HG03457 (cell line): Measurements from ENCODE around the gene ADGRG1.

Experiments
- ATAC-seq: cut with Tn5 transposase; IDR thresholded peaks from one replicate; pipeline ENCODE4 v1.9.1; 2021; ENCODE audit warnings: moderate number of reproducible peaks; ENCODE audit not compliant: unreplicated experiment

ADGRG1 gene

DNA sequence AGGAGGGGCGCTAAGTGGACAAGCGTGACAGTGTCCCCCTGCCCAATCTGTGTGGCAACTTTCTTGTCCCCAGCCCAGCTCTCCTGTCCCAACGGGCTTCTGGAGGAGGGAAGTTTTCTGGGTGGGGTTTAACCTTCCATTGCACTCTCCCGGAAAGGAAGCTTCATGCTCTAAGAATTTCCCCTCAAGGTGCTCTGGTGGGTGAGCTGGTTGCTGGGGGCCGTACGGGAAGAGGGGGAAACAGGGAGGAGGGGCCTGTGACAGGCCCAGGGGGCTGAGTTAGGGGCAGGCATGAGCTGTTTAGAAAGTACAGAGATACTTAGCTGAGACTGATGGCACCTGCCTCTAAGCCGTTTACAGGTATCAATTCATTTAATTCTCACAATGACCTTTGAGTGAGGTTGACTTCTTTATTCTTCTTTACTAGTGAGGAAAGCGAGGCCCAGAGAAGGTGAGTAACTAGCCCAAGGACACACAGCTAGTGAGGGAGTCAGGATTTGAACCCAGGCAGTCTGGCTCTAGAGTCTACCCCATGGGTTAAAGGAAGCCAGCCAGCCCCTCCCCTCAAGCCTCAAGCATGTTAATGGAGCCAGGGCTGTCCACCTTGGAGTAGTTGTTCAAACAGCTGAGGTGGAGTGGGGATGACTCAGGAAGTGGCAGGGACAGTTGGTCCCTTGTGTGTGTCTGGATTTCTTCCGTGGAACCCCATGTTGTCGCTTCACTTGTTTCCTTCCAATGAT is 18.9 kb downstream of the ADGRG1 start:
- no peak for ATAC-seq

DNA sequence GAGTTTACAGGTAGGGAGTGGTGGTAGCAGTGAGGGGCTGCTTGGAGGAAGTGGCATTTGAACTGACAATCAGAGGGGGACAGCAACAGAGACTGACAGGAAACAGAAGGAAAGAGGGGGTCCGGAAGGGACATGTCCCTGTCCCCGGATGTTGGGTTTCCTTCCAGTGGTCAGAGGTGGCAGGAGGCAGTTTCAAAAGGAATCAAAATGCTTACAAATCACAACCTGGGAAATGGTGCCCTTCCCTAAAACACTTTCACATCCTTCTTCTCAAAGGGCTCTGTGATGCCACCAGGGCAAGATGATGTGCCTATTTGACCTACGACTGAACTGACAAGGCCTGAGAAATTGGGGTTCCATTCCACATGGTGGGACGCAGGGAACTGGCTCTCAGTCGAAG is 19.7 kb downstream of the ADGRG1 start:
- no peak for ATAC-seq

DNA sequence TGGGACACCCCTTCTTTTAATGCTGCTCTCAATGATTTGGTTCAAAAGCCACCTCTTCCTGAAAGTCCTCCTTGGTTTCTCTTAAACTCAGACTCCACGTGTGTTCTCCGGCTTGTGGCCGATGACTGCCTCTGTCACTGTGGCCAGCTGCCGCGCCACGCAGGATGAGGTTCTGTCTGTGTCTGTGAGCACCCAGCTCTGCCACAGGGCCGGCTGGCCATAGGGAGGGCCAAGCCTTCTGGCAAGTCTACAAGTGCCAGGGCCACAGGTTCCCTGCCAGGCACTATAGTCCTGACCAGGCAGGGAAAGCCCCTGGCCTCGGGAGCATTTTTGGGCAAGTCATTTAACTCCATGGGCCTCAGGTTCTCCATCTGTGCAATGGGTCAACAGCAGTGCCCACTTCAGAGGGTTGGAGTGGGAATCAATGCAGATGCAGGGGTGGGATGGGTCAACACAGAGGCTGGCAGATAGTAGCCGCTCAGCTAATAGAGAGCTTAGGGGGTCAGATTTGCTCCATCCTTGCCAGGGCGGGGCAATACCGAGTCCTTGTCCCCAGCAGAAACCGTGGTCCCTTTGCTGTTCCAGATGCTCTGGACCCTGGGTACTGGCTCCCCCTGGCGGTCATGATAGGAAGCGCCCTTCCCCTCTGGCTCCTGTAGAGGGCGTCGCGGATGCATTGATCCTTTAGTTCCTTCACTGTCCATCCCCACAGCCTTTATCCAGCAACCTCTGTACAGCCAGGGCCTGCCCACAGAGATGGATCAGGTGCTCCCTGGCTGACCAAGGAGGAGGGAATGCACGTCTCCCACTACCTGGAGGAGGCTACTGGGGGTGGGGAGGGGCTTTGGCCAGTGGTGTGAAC is 20.4 kb downstream of the ADGRG1 start:
- no peak for ATAC-seq

DNA sequence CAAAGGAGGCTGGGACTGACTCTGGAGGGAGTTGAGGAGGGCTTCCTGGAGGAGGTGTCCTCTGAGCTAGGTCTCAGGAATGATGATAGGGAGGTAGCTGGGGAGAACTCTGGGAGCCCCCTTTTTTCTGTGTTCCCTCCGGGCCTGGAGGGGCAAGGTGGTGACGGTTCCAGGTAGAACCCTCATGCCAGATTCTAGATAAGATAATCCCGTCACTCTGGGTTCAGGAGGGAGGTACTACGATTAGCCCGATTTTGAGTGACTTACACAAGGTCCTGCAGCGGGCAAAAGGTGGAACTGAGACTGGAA is 21.0 kb downstream of the ADGRG1 start:
- ATAC-seq, result no peak

DNA sequence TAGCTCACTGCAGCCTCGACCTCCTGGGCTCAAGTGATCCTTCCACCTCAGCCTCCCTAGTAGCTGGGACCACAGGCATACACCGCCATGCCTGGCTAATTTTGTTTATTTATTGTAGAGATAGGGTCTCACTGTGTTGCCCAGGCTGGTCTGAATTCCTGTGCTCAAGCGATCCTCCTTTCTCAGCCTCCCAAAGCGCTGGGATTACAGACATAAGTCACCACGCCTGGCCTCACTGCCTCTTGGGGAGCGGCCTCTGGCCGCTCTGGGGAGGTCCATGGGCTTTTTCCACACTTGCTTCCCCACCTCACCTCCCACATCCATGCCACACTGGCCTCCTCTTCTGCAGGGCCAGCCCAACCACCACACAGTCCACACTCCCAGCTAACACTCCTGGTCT is 21.4 kb downstream of the ADGRG1 start:
- no peak for ATAC-seq

DNA sequence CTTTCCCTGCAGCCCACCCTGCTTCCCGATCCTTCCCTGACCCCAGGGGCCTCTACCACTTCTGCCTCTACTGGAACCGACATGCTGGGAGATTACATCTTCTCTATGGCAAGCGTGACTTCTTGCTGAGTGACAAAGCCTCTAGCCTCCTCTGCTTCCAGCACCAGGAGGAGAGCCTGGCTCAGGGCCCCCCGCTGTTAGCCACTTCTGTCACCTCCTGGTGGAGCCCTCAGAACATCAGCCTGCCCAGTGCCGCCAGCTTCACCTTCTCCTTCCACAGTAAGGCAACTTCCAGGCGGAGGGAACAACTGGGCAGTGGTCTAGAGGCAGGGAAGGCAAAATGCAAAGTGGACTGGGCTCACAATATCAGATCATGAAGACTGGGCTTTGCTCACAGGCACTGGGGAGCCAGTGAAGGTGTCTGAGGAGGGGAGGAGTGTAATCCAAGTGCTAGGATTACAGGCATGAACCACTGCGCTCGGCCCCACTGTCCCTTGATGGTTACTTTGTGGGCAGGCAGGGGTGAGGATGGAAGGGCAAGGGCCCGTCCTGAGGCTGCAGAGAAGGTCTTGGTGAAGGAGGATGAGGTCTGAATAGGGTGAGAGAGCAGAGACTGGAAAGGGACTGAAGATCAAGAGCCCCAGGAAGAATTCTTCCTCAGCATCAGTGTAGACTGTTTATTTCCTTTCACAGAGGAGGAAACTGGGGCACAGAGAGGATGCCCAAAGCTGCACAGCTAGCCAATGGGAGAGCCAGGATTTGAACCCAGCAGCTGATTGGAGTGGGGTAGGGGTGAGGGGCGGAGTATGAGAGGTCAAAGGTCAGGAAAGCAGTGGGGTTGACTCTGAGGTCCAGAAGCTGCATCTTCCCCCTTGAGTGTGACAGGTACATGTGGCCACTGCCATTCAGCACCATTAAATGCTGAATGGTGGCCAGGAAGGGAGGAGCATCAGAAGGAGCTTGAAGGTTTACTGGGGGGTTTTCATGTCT is 23.2 kb downstream of the ADGRG1 start:
- ATAC-seq, result no peak

DNA sequence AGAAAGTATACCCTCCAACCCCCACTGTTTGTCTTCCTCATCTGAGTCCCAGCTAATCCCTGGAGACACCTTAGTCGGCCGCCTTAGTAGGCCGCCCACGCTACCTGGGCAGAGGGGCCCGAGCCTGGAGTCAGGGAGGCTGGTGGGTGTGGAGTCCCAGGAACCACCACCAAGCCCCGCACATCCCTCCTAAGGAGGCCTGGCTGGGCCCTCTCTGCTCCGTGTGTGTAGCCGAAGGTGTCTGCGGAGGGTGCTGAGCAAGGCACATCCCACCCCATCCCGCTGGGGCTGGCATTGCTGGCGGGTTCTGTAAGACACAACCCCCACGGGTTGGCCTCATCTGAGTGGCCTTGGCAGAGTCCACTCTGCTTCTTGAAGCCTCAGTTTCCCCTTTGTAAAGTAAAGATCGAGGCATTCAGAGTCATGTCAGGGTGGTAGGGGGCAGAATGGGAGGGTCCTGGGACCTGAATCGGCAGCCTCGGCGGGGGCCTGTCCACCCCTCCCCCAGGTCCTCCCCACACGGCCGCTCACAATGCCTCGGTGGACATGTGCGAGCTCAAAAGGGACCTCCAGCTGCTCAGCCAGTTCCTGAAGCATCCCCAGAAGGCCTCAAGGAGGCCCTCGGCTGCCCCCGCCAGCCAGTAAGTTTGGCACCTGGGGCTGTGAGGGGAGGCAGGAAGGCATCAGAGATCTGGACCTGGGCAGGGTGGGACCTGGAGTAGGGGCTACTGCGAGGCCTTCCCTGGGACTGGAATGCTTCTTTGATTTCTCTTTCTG is 24.5 kb downstream of the ADGRG1 start:
- ATAC-seq, result no peak

DNA sequence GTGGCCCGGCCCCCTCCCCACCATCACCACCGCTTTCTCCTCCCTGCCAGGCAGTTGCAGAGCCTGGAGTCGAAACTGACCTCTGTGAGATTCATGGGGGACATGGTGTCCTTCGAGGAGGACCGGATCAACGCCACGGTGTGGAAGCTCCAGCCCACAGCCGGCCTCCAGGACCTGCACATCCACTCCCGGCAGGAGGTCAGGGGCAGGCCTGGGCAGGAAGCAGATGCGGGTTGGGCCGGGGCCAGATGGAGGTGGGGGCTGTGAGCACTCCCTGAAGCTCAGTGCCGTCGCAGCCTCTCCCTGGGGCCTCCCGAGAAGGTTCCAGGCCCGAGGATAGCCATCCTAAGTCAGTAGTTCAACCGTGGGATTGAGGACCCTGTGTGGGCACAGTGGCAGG is 25.5 kb downstream of the ADGRG1 start:
- ATAC-seq, result no peak

DNA sequence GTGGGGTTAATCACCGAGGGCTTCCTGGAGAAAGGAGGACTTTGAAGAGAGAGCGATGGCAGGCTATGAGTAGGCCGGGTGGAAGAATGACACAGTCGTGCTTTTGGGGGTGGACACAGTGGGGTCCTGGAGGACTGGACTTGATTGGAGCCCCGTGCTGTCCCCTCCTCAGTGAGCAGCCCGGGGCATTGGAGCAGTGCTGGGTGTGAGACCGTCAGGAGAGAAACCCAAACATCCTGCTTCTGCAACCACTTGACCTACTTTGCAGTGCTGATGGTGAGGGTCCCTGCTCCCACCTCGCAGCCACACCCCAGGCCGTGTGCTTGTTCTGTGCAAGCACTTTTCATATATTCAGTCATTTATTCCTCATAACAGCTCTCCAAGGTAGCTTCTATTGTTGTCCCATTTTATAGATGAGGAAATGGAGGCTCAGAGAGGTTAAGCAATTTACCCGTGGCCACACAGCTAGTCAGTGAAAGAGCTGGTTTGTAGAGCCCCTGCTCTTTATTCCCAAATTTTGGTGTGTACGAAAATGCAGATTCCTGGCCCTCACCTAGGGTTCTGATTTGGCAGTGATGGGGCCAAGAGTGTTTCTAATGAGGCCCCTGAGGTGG is 28.0 kb downstream of the ADGRG1 start:
- no peak for ATAC-seq

DNA sequence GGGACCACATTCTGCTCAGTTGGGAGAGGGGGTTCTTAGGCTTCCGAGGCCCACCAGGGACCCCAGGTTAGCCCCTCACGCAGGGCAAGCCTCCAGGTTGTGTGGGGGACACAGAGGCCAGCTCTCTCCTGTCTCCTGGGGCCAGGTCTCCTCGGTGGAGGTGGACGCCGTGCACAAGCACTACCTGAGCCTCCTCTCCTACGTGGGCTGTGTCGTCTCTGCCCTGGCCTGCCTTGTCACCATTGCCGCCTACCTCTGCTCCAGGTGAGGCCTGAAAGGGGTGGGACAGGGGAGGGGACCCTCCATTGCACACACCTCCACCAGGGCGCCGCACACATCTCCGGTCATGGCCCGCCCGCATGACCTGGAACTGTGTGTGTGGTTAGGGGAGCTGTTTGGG is 28.8 kb downstream of the ADGRG1 start:
- no peak for ATAC-seq

DNA sequence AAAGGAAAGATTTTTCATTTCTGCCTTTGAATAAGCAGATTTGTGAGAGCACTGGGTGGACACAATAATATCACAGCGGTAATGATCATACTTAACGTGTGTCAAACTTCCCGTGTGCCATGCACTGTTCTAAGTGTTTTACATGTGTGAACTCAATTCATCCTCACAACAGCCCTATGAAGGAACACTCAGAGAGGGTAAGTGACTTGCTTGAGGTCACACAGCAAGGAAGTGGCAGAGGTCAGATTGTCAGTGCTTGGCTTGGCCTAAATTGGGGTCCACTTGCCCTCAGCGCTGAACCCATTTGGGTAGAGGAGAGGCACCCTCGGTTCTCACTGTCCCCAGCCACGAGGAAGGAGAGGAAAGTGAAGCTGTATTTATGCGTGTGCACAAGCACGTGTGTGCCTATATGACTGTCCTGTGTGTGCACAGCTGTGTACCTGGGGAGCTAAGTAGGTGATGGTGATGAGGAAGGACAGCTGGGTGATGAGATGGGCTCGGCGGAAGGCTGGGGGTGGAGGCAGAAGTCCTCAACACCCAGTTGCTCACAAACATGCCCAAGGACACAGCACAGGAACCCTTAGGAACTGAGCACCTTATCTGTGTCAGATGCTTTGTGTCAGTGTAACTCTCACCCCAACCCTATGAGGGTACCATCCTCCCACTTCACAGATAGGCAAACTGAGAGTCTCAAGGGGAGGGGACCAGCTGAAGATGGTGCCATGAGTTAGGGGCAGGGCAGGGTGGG is 29.9 kb downstream of the ADGRG1 start:
- ATAC-seq, result no peak

DNA sequence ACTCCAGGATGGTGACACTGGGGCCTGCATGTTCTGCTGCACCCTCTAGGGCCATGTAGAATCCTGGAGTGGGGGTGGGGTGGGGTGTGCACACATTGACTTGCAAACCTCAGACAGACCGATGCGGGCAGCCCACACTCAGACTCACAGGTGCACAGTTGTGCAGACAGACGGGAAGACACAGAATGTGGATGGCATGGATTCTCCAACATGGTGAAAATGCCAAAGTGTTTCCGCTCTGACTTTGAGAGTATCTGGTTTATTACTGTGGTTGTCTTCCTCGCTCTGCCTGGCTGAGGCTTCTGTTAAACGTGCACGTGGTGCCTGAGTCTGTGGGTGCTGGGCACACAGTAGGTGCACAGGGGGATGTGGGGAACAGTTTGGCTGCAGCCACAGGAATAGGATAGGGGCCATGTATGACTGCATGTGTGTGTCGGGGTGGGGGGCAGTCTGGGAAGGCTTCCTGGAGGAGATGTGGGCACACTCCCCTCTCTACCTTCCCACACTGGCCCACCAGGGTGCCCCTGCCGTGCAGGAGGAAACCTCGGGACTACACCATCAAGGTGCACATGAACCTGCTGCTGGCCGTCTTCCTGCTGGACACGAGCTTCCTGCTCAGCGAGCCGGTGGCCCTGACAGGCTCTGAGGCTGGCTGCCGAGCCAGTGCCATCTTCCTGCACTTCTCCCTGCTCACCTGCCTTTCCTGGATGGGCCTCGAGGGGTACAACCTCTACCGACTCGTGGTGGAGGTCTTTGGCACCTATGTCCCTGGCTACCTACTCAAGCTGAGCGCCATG is 30.6 kb downstream of the ADGRG1 start:
- no peak for ATAC-seq

DNA sequence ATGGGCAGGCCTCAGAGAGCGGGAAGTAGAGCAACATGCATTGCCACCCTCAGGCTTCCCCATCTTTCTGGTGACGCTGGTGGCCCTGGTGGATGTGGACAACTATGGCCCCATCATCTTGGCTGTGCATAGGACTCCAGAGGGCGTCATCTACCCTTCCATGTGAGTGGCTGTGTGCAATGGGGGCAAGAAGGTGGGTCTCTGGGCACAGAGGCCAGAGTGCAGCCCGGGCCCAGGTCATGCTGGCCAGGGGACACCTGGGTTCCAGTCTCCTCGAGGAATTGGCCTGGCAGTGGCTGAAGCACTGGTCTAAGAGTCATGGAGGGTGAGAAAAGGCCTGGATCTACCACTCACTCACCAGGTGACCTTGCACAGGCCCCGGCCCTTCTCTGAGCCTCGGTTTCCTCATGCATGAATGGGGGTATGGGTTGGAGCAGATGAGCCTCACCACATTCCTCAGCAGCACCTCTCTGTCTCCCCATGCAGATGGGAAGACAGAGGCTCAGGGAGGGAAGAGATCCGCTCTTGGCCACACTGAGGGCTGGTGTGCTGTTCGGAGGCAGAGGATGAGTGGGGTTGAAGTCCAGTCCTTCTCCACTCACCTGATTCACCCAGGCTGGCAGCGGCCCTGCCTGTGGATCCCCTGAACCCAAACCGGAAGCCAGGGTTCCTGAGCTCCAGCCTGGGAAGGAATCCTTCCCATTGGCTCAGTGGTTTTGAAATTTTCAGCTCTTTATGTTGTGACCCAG is 32.5 kb downstream of the ADGRG1 start:
- no peak for ATAC-seq

DNA sequence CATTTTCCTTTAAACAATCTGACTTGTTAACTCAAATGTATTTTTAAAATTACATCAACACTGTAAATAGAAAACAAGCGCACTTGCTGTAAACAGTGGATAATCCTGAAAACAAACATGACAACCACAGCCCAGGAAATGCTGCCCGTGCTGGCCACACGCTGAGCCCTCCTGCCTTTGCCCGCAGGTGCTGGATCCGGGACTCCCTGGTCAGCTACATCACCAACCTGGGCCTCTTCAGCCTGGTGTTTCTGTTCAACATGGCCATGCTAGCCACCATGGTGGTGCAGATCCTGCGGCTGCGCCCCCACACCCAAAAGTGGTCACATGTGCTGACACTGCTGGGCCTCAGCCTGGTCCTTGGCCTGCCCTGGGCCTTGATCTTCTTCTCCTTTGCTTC is 33.1 kb downstream of the ADGRG1 start:
- ATAC-seq, result no peak

DNA sequence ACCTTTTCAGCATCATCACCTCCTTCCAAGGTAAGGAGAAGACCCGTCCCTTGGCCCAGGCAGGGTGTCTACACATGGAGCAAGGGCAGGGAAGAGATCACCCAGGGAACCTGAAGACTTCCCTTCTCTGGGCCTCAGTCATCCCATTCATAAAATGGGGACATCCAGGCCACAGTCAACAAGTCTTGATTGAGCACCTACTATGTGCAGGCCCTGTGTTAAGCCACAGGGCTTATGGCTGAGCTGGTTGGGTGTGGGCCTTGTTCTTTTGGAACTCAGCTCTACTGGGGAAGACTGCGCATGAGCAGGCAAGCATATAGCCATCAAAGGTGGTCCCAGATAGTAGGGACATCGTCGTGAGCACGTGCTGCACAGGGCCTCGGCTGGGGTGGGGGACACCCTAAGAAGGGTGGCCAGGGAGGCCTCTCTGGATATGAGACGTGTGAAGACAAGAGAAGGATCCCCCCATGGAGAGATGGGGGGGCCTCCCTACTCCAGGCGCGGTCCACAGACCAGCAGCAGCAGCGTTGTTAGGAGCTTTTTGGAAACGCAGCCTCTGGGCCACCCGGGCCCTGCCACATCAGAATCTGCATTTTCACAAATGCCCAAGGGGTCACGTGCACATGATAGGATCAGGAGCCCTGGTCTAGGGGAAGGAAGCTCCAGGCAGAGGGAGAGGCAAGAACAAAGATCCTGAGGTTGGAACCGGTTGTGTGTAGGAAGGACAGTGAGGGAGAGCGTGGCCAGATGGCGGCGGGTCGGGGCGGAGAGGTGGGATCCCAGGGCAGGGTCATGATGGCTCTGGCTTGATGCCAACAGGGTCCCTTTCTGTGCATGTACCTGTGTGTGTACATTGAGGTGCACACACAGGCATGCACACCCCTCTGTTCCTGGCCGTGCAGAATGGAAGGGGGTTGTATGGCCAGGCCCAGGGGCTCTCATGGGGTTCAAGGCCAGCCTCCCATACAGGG is 33.8 kb downstream of the ADGRG1 start:
- no peak for ATAC-seq

DNA sequence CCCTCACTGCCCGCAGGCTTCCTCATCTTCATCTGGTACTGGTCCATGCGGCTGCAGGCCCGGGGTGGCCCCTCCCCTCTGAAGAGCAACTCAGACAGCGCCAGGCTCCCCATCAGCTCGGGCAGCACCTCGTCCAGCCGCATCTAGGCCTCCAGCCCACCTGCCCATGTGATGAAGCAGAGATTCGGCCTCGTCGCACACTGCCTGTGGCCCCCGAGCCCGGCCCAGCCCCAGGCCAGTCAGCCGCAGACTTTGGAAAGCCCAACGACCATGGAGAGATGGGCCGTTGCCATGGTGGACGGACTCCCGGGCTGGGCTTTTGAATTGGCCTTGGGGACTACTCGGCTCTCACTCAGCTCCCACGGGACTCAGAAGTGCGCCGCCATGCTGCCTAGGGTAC is 35.0 kb downstream of the ADGRG1 start:
- ATAC-seq, result no peak
